PFSK-1 (cell line): ENCODE data around the gene SDK1.

Source experiments
- FOXP2 ChIP-seq: optimal IDR thresholded peaks from 2 replicates; pipeline ENCODE3; 2011; ENCODE audit warnings: borderline replicate concordance, control low read depth, inconsistent platforms; ENCODE audit not compliant: insufficient read depth; ENCODE audit errors: extremely low read length, extremely low read depth
- POLR2AphosphoS5 ChIP-seq: IDR thresholded peaks from 2 replicates; pipeline ENCODE4 v1.6.1; 2012; ENCODE audit warnings: low read depth, mild to moderate bottlenecking, control low read depth, low read length, moderate library complexity
- REST ChIP-seq, 2 experiments: IDR thresholded peaks; 2 replicates each; pipeline versions ENCODE4 v1.6.1 to v1.8.0; 2011 to 2012; ENCODE audit warnings: low read depth in 2 of 2, low read length in 2 of 2, control low read depth in 1 of 2, inconsistent platforms in 1 of 2, mild to moderate bottlenecking in 1 of 2, moderate library complexity in 1 of 2; ENCODE audit not compliant: insufficient read depth in 1 of 2
- SIN3A ChIP-seq: IDR thresholded peaks from 2 replicates; pipeline ENCODE4 v1.6.1; 2012; ENCODE audit warnings: mild to moderate bottlenecking, low read length, moderate library complexity, borderline replicate concordance; ENCODE audit not compliant: insufficient read depth
- TAF1 ChIP-seq: IDR thresholded peaks from 2 replicates; pipeline ENCODE4 v1.6.1; 2012; ENCODE audit warnings: low read length, control low read depth, borderline replicate concordance; ENCODE audit not compliant: insufficient read depth

- TF ChIP-seq POLR2AphosphoS5 (no peak), SIN3A (no peak), REST (IDR thresholded peaks at IDR 0.05; ENCODE audit: insufficient read depth in 1 of 2, low read depth in 2 of 2, low read length in 2 of 2) (no peak), TAF1 (no peak), FOXP2 (no peak)
Observed at GRCh38 chr7:3910054-3910453, 609.0 kb downstream of the SDK1 start.
